Activated effector memory CD4-positive, alpha-beta T cell treated with anti-CD3 and anti-CD28 coated beads, Interleukin-2, amount 50 U/mL, for 16 hours (primary cell): ENCODE measurements around the gene PTGES3L.
"Not testable (repeated sequence)": the region's sequence is repeated elsewhere in the genome, so short reads cannot be mapped to it uniquely, and the experiment has no call there.

ENCODE experiments used
- DNase-seq: peaks from one replicate; pipeline ENCODE4 v3.0.0-alpha.2; 2020

Gene PTGES3L

DNA sequence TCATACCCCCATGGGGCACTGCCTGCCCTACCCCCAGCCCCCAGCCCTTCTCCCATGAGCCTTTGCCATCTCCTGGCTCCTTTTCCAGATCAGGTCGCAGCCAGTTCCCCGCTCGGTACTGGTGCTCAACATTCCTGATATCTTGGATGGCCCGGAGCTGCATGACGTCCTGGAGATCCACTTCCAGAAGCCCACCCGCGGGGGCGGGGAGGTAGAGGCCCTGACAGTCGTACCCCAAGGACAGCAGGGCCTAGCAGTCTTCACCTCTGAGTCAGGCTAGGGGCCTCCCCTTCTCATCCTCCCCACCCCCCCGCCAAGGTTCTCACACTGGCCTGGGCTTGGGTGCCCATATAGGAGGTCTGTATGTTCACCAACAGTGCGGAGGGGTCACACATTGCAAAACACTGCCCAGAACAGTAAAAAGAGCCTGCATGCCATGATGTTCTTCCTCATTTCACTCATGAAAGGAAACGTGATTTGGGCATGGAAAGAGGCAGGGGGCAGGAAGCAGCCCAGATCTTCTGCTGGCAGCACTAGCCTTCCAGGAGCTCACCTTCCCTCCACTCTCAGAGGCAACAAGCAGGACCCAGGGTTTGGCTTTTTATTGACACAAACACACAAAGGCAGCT lies 34.3 kb upstream of the PTGES3L start:
- DNase-seq: no peak

DNA sequence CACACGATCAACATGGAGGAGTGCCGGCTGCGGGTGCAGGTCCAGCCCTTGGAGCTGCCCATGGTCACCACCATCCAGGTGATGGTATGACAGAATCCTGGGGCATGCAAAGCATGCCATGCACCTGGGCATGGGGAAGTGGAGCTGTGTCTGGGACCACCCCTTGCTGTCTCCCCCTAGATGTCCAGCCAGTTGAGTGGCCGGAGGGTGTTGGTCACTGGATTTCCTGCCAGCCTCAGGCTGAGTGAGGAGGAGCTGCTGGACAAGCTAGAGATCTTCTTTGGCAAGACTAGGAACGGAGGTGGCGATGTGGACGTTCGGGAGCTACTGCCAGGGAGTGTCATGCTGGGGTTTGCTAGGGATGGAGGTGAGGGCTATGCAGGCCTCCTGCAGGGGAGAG lies 33.4 kb upstream of the PTGES3L start:
- DNase-seq: no peak

DNA sequence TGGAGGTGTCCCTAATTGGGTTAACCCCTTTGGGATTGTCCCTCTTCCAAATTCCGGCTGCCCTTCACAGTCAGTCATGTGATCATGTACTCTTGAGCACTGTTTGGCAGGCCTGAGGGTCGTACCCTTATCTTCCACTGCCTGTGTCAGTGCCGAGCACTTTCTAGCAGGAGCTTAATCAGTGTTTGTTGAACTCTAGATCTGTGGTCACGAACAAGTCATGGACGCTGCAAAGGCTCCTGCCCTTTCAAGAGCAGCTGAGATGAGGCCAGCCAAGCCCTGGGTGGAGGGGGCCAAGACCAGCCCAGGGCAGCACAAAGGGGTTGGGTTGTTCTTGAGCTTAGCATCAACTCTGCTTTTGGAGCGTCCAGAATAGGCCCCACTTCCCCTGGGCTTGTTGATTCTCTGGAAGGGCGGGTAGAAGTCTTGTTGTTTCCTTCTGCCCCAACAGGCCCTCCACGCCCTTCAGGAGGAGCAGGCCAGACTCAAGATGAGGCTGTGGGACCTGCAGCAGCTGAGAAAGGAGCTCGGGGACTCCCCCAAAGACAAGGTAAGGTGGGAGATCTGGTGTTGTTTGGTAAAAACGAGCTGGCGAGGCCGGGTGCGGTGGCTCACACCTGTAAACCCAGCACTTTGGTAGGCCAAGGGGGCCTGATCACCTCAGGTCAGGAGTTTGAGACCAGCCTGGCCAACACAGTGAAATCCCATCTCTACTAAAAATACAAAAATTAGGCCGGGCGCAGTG lies 32.0 kb upstream of the PTGES3L start:
- DNase-seq: no peak

DNA sequence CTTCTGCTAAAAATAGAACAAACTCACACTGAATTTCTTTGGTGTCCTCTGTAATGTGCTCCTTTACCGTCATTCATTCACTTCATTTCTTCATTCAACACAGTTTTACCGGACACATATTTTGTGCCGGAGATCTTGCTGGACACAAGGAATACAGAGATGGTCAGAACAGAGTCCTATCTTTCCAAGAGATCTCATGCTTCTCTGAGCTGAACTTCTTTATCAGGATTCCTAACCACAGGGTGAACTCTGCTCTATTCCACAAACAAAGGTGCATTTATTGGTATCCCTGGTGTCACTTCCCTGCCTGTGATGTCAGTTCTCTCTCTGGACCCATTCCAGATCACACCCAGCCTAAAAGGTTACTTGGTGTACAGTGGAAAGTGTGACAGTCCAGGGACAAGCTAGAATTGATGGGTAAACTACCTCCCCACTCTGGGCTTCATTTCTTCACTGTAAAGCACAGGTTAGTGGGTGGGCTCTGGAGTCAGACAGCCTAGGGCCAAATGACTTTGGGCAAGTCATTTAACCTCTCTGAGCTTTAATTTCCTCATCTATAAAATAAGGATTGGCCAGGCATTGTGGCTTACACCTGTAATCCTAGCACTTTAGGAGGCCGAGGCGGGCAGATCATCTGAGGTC lies 30.9 kb upstream of the PTGES3L start:
- DNase-seq: no peak

DNA sequence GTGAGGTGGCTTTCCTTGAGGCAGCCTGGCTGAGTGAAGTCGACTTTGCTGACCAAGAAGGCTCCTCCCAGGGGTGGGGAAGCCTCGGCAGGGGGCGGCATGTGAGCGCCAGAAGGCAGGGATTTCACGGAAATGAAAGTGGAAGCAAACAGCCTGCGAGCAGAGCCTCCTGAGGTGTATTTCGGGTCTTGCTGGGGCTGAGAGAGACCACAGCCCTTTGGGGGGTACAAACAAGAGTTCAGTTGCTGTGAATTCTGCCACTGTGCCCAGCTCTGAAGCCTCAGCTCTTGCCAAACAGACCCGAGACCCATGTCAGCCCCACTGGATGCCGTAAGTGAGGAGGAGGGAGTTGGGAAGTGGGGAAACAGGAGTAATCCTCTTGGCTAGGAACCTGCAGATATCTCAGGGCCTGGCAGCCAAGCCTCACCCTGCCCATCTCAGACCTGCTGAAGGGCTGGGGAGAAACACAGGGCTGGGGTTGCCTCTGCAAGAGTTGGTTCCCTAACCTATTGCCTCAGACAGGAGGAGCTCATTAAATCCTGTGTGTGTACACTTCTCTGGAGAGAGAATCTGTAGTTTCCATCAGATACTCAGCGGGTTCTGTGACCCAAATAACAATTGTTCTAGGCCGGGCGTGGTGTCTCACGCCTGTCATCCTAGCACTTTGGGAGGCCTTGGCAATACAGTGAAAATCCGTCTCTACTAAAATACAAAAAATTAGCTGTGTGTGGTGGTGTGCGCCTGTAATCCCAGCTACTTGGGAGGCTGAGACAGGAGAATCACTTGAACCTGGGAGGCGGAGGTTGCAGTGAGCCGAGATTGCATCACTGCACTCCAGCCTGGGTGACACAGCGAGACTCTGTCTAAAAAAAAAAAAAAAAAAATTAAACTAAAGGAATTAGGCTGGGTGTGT lies 27.0 kb upstream of the PTGES3L start, which contains the start of gene IFI35:
TSS of gene IFI35 (plus strand) at position 146 of the 913 bp plus-strand sequence. CDS start at position 310, 164 bp downstream.
- DNase-seq: peak; percentile 95

DNA sequence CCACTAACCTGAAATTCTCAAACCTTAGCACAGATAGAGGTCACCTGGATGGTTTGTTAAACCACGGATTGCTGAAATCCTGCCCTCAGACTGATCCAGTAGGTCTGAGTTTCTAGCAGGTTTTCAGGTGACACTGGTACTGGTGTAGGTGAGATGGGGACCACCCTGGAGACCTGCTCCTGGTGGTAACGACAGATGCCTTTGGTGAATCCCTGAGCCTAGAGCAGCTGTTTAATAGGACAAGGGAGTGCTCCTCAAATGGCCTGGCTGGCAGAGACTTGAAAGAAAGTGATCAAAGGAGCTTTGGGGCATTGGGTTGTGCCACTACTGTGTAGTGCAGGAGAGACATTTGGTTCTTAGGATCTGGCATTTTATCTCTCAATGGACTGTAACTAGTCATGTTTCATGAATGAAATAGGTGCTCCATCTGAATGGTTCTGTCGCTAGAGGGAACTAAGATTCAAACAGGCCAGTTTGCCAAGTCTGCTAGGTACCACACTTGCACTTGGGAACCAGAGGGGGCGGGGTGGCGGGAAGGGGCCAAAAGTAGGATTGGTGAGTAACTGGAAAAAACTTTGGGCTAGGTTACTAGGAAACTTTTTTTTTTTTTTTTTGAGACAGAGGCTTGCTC lies 23.8 kb upstream of the PTGES3L start:
- no peak for DNase-seq

DNA sequence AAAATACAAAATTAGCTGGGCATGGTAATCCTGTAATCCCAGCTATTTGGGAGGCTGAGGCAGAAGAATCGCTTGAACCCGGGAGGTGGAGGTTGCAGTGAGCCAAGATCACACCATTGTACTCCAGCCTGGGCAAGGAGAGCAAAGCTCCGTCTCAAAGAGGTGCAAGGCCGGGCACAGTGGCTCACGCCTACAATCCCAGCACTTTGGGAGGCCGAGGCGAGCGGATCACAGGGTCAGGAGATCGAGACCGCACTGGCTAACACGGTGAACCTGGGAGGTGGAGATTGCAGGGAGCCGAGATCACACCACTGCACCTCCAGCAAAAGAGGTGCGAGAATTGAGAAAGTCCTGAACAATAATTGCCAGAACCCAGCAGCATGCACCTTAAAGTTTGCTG lies 21.0 kb upstream of the PTGES3L start:
- DNase-seq: not testable (repeated sequence)

DNA sequence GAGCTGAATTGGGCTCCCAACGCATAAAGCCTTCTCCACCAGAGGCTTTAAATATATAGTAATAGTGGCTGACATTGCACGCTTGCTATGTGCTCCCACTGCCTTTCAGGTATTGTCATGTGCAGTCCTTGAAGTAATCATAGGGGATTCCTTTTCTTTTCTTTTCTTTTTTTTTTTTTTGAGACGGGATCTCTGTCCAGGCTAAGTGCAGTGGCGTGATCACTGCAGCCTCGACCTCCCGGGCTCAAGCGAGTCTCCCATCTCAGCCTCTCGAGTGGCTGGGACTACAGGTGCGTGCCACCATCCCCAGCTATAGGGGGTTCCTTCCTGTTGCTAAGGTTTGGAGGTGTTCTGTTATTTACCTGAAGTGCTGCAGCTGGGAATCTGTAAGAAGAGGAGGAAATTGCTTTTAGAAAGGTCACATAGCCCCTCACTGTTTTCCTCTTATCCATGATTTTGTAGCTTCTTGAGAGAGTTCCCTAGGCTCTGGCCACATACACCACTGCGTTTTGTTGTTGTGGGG lies 19.2 kb upstream of the PTGES3L start:
- no peak for DNase-seq

DNA sequence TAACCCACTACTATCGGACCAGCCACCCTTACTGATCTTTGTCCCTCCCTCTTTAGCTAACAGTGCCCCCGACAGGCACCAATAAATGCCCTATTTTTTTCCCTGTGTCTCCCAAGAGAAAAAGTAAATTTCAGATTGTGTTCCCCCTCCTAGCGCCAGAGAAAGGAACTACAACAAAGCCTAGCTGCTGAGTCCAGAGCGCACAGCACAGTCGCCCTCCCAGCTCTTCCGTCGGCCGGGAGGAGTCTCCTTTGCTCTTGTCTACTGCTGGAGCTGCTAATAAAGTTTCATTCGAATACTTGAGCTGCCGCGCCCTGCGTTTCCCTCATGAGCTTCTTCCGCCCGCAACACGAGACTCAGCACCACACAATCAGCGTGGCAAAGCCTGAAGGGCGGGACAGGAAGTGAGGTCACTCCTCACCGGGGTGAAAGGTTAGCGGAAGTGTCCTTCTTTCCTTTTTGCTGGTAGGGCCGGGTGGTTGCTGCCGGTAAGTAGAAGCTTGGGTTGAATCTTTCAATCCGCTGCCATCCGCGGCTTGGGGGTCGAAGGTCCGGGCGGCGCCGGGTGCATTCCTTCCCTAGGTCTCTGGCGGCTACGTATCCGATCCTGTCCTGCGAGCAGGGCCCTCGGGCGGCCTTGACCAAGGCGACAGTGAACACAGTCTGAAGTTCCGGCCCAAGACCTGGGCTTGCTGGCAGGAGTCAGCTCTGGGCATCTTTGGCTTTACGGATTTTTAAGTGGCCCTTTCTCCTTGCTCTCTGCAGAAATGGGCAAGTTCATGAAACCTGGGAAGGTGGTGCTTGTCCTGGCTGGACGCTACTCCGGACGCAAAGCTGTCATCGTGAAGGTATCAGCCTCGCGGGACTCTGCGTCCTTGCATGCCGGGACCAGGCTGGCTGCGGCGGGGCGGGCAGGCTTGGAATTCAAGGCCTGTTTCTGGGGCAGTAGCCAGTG lies 18.4 kb upstream of the PTGES3L start, which contains the start of gene RPL27:
TSS of gene RPL27 (plus strand) at position 436 of the 955 bp plus-strand sequence. CDS start at position 768, 332 bp downstream.
- DNase-seq: peak; percentile 99

DNA sequence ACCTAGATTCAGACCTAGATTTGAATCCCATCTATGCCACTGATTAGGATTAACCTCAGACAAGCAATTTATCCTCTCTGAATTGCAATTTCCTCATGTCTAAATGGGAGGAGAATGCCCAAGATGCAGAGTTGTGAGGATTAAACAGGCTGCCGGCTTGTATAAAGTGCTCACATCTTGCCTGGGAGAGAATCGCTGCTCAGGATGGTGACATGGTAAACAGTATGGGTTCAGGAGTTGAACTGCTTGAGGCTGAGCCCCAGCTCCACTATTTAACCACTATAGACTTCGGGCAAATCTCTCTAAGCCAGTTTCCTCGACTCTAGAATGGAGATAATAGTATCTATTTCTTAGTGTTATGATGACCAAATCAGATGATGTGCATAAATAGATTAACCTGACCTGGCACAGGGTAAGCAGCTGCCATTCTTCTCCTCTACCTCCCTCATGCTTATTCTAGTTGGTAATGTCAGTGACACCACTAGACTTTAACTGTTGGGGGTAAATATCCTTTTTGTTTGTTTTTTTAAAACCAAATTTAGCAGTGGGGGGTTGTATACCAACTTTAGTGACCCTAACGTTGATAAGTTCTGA lies 17.6 kb upstream of the PTGES3L start:
- DNase-seq: no peak

DNA sequence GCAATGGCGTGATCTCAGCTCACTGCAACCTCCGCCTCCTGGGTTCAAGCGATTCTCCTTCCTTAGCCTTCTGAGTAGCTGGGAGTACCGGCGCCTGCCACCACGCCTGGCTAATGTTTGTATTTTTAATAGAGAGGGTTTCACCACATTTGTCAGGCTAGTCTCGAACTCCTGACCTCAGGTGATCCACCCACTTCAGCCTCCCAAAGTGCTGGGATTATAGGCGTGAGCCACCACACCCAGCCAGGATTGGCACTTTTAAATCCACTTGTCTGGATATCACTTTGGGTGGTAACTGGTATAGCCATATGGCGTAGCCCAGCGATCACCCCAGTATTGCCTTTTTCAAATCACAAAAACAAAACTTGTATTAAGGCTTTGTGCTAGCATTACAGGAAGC lies 14.0 kb upstream of the PTGES3L start:
- DNase-seq: not testable (repeated sequence)

DNA sequence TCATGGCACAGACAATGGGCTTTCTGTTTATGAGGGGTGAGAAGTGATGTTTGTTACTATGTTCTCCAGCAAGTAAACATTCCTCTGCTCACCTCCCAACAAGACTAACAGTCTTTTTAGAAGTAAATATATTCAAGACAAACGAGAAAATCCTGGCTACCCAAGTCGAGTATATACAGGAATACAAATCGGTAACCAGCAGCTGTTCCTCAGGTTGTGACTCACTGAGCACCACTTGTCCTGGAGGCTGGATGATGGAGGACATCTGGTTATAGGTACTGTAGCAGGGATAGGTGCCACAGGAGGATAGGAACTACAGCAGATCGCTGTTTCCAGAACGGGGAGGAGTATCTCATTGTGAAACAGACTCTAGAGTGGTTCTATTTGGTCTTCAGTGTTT lies 13.0 kb upstream of the PTGES3L start:
- no peak for DNase-seq

DNA sequence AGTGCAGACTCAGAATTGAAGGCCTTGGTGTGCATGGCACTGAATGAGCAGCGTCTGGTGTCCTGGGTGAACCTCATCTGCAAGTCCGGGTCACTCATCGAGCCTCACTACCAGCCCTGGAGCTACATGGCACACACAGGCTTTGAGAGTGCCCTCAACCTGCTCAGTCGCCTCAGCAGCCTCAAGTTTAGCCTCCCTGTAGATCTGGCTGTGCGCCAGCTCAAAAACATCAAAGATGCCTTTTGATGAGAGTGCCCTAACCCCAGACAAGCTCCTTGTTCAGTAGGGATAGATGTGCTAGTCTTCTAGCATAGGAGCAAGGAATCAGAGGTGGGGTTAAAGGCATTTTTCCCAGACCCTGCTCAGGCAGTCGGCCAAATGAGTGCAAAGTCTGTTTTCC lies 11.6 kb upstream of the PTGES3L start:
- DNase-seq: no peak

DNA sequence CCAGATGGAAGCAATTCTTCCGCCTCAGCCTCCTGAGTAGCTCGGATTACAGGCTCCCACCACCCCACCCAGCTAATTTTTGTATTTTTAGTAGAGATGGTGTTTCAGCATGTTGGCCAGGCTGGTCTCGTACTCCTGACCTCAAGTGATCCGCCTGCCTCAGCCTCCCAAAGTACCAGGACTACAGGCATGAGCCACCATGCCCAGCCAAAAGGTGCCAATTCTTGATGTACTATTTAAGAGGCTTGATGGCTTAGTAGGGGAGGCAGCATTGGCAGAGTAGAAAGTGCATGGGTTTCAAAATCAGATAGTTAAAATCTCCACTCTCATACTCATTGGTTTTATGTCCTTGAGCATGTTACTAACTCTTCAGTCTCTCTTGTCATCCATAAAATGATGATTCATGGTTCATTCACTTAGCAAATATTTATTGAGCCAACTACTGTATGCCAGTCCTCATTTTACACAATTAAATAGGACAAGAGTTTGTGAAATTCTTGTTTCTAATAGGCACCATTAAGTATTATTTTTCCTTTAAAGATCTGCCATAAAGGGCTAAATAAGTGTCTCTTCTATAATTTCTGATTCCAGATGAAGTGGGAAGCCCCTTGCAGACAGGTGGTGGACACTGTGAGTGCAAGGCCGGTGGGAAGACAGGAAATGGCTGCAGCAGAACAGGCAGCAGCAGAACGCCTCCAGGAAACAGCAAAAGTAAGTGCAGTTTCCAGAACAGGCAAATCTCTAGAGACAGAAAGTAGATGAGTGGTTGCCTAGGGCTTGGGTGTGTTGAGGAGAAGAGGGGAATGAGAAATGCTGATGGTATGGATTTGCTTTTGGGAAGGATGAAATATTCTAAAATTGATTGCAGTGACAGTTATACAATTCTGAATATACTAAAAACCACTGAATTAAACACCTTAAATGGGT lies 10.1 kb upstream of the PTGES3L start:
- DNase-seq: no peak

DNA sequence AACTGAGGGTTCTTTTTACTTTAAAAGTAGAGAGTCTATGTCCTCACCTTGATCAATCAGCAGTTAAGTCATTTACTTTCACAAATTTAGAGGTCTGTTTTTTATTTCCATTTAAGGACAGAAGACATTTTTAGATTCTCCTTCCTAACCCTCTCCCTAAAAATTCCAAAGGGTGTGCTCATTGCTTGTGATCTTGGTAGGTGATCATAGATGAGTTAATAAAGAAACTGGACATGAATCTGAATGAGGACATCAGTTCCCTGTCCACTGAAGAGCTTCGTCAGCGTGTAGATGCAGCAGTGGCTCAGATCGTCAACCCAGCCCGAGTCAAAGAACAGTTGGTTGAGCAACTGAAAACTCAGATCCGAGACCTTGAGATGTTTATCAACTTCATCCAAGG lies 9.3 kb upstream of the PTGES3L start:
- DNase-seq: peak; percentile 21

DNA sequence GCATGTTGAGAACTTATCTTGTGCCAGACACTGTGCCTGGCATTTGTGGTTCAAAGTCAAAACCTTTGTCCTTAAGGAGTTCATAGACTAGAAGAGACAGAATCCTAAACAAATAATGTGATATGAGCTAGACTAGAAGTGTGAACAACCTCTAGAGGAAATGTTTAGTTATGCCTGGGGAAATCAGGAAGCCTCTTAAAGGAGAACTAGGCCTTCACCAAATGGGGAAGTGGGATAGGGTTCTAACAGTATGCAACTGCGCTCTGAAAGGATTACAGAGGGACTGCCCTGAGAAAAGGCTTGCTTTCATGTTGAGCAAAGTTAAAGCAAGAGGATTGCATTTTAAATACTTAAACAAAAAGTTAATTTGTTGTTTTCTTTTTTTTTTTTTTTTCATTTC lies 5.3 kb upstream of the PTGES3L start:
- DNase-seq: no peak

DNA sequence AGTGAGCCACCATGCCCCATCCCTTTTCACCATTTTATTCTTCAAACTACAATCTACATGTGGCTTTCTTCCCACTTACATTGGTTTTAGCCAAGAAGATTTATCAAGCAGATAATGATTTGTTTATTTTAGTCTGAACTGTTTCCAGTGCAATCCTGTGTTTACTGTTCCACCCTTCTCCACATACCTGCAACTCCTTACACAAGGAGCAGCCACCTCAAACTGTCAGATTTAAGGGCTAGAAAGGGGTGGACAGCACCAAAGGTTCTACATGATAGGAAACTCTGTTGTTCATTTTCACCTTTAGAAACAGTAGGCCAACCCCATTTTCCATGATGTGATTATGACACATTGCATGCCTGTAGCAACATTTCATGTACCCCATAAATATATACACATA lies 2.4 kb upstream of the PTGES3L start:
- DNase-seq: no peak

DNA sequence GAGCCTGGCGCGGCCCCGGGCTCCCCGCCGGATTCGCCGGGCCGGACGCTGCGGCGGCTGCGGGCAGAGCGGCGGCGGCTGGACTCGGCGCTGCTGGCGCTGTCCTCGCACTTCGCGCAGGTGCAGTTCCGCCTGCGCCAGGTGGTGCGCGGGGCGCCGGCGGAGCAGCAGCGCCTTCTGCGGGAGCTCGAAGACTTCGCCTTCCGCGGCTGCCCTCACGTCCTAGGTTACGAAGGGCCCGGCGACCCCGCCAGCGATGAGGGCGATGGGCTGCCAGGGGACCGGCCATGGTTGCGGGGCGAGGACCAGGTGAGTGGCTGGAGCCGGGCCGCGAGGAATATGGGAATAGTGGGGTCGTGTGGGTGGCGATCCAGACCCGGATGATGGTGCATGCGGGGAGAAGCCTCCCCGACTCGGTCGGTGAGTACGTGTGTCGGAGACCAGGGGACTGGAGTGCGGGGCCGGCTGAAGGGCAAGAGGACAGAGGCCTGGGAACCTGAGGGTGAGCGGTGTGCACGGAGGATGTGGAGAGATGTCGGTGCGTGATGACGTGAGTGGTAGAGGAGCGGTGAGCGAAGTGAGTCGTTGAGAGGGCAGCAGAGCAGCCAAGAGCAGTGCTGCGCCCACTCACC lies 1.0 kb upstream of the PTGES3L start:
- peak; percentile 85 for DNase-seq

DNA sequence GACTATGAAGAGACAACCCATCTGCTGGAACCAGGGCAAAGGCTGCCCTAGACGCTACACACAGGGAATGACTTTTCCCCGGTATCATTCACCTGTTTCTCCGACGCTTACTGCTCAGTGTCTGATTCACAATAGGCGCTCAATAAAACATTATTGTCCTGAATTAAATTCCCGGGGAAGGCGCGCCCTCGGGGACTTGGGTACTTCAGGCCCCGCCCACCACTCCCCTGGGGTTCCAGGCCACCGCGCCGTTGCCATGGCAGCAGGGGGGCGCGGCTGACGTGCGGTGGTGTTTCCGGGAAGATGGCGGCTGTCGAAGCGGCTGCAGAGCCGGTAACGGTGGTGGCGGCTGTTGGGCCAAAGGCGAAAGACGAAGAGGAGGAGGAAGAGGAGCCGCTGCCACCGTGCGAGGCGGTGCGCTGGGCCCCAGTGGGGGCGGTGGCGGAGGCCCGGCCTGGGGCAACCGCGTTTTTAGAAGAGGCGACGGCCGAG lies 440 bp upstream of the PTGES3L start, which contains the start of gene RUNDC1:
TSS of gene RUNDC1 (plus strand) at position 292 of the 492 bp plus-strand sequence. CDS start at position 304, 12 bp downstream.
- DNase-seq: peak; percentile 97
